Measurements from ENCODE around the gene CACNA2D3. TPM values are rescaled to one million over a fixed set of nuclear protein-coding genes. Genes with fewer than 3 reads are reported as not detected.

Gene CACNA2D3
- total and polyA plus RNA-seq, 12 donors = 0.26 to 13.7 (median 2.8) TPM; not detected in 1

GRCh38 chr3:54225841-54226528 is 103.6 kb downstream of the CACNA2D3 start:
- TF ChIP-seq CTCF (IDR thresholded peaks at IDR 0.05) = no peak
- WGBS, 4 donors = 49 to 68% (median 61%) methylated on average over 8 of the region's 8 CpGs
- no peaks in the 10 kb centered on the region for H3K9me3 ChIP-seq (replicated peaks in 1 of 3)
- H3K27ac ChIP-seq = no peak overlapping the region
- H3K4me3 ChIP-seq = no peak overlapping the region
- no peaks in the 10 kb centered on the region for H3K4me1 ChIP-seq (replicated peaks in 1 of 2)
- DNase-seq = no peak
- H3K36me3 ChIP-seq (replicated peaks in 1 of 2) = no peaks in the 10 kb centered on the region
- no peaks in the 10 kb centered on the region for H3K27me3 ChIP-seq
- intact Hi-C loops (cut with DNase I) = no loop called here

- Histone ChIP-seq H3K27me3 (no peaks in the 10 kb centered on the region), H3K4me1 (replicated peaks in 1 of 2) (no peaks in the 10 kb centered on the region), H3K9me3 (replicated peaks in 1 of 3) (no peaks in the 10 kb centered on the region), H3K4me3 (no peak overlapping the region), H3K36me3 (replicated peaks in 1 of 2) (no peaks in the 10 kb centered on the region), H3K27ac (no peak overlapping the region)
- TF ChIP-seq CTCF (IDR thresholded peaks at IDR 0.05) (no peak), POLR2A (IDR thresholded peaks at IDR 0.05) (no peak)
- DNase-seq = no peak
- intact Hi-C loops (cut with DNase I) = no loop called here
- WGBS, 4 donors = 75 to 83% (median 81%) methylated on average over 5 of the region's 5 CpGs
Observed at GRCh38 chr3:54228806-54229205, 106.5 kb downstream of the CACNA2D3 start.

- Histone ChIP-seq H3K9me3 (replicated peaks in 1 of 3) (no peaks in the 10 kb centered on the region), H3K27me3 (no peaks in the 10 kb centered on the region), H3K36me3 (replicated peaks in 1 of 2) (no peaks in the 10 kb centered on the region), H3K4me3 (no peak overlapping the region), H3K27ac (no peak overlapping the region), H3K4me1 (replicated peaks in 1 of 2) (no peaks in the 10 kb centered on the region)
- intact Hi-C loops (cut with DNase I) = no loop called here
- no peak for TF ChIP-seq CTCF (IDR thresholded peaks at IDR 0.05)
- TF ChIP-seq POLR2A (IDR thresholded peaks at IDR 0.05) = no peak
- WGBS, 4 donors = 79 to 94% (median 86%) methylated on average over 4 of the region's 4 CpGs
- DNase-seq = no peak
Observed at GRCh38 chr3:54232618-54233017, 110.3 kb downstream of the CACNA2D3 start.

- H3K4me3 ChIP-seq = no peak overlapping the region
- no peaks in the 10 kb centered on the region for H3K9me3 ChIP-seq (replicated peaks in 1 of 3)
- H3K27ac ChIP-seq = no peak overlapping the region
- TF ChIP-seq CTCF (IDR thresholded peaks at IDR 0.05) (no peak), POLR2A (IDR thresholded peaks at IDR 0.05) (no peak)
- H3K4me1 ChIP-seq (replicated peaks in 1 of 2) = no peaks in the 10 kb centered on the region
- WGBS, 4 donors = 74 to 83% (median 78%) methylated on average over 4 of the region's 4 CpGs
- H3K36me3 ChIP-seq (replicated peaks in 1 of 2) = no peaks in the 10 kb centered on the region
- no peaks in the 10 kb centered on the region for H3K27me3 ChIP-seq
- intact Hi-C loops (cut with DNase I) = no loop called here
- no peak for DNase-seq
Observed at GRCh38 chr3:54235998-54236397, 113.6 kb downstream of the CACNA2D3 start.
